ENCODE measurements around the gene PDZD2. TPM values are rescaled to one million over a fixed set of nuclear protein-coding genes. Genes with fewer than 3 reads are reported as not detected.
"Not testable (repeated sequence)": the region's sequence is repeated elsewhere in the genome, so short reads cannot be mapped to it uniquely, and the experiment has no call there.

PDZD2 gene
- total RNA-seq, 1 donor from 2014 or later, result 1.1 TPM

DNA sequence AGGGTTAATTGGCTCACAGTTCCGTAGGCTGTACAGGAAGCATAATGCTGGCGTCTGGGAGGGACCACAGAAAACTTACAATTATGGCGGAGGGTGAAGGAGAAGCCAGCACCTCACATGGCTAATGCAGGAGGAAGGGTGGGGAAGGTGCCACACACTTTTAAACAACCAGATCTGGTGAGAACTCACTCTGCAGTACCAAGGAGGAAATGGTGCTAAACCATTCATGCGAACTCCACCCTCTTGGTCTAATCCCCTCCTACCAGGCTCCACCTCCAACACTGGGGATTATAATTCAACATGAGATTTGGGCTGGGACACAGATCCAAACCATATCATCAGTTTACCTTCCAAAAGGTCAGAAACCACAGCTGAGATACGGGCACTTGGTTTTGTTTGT, 122.9 kb downstream of the PDZD2 start:
- peaks cover 4% of the 10 kb centered on the region for H3K9me3 Mint-ChIP-seq
- Histone ChIP-seq H3K27me3 (no peaks in the 10 kb centered on the region), H3K79me2 (ENCODE audit: low read depth) (no peaks in the 10 kb centered on the region), H2AFZ (replicated peaks) (no peak overlapping the region), H4K20me1 (ENCODE audit: low read depth) (no peaks in the 10 kb centered on the region), H3K4me3 (no peak overlapping the region), H3K4me1 (peaks cover 15% of the 10 kb centered on the region), H3K4me2 (no peak overlapping the region), H3K27ac (no peak overlapping the region), H3F3A (ENCODE audit: low read depth) (peaks cover 3% of the 10 kb centered on the region), H3K9ac (no peak overlapping the region), H3K36me3 (no peaks in the 10 kb centered on the region), H3K9me3 (ENCODE audit: low read depth) (no peaks in the 10 kb centered on the region)
- peaks cover 7% of the 10 kb centered on the region for H3K27me3 Mint-ChIP-seq (ENCODE audit: insufficient read depth, low read depth)
- no peaks in the 10 kb centered on the region for H3K4me1 Mint-ChIP-seq
- TF ChIP-seq, protein P1, sequence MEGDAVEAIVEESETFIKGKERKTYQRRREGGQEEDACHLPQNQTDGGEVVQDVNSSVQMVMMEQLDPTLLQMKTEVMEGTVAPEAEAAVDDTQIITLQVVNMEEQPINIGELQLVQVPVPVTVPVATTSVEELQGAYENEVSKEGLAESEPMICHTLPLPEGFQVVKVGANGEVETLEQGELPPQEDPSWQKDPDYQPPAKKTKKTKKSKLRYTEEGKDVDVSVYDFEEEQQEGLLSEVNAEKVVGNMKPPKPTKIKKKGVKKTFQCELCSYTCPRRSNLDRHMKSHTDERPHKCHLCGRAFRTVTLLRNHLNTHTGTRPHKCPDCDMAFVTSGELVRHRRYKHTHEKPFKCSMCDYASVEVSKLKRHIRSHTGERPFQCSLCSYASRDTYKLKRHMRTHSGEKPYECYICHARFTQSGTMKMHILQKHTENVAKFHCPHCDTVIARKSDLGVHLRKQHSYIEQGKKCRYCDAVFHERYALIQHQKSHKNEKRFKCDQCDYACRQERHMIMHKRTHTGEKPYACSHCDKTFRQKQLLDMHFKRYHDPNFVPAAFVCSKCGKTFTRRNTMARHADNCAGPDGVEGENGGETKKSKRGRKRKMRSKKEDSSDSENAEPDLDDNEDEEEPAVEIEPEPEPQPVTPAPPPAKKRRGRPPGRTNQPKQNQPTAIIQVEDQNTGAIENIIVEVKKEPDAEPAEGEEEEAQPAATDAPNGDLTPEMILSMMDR (IDR thresholded peaks at IDR 0.05), result no peak
- no peak overlapping the region for H3K27ac Mint-ChIP-seq
- no peaks in the 10 kb centered on the region for H3K36me3 Mint-ChIP-seq
- no peak for DNase-seq (ENCODE audit: low spot score)
- no peak overlapping the region for H3K4me3 Mint-ChIP-seq

DNA sequence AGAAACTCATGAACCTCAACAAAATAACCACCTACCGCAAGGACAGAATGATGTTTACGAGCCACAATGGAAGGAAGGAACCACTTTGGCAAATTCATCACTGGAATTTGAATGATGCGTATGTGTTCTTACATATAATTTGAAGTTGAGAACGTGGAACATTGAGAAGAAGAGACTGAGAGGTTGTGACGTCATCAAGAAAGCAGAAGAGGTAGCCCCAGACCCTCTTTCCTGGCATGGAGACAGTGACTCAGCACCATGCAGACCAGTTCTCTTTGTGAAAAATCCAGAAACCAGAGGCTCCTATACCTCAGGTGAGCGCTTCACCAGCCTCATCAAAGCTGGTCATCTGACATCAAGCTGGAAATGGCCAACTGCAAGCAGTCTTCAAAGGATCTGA, 124.5 kb downstream of the PDZD2 start:
- Mint-ChIP-seq H3K27me3 (ENCODE audit: insufficient read depth, low read depth) (peaks cover 7% of the 10 kb centered on the region), H3K4me1 (no peaks in the 10 kb centered on the region), H3K36me3 (no peaks in the 10 kb centered on the region), H3K4me3 (no peak overlapping the region), H3K9me3 (peaks cover 8% of the 10 kb centered on the region), H3K27ac (no peak overlapping the region)
- no peak overlapping the region for H2AFZ ChIP-seq (replicated peaks)
- H3K4me1 ChIP-seq, result peaks cover 6% of the 10 kb centered on the region
- H3K4me3 ChIP-seq, result no peak overlapping the region
- no peak overlapping the region for H3K27ac ChIP-seq
- H3K9me3 ChIP-seq (ENCODE audit: low read depth), result no peaks in the 10 kb centered on the region
- DNase-seq (ENCODE audit: low spot score), result no peak
- no peaks in the 10 kb centered on the region for H3K27me3 ChIP-seq
- H3K79me2 ChIP-seq (ENCODE audit: low read depth), result no peaks in the 10 kb centered on the region
- H3K9ac ChIP-seq, result no peak overlapping the region
- no peaks in the 10 kb centered on the region for H4K20me1 ChIP-seq (ENCODE audit: low read depth)
- TF ChIP-seq, protein P1 (IDR thresholded peaks at IDR 0.05), result no peak
- TF ChIP-seq EZH2phosphoT487 (IDR thresholded peaks at IDR 0.05) (no peak), EZH2 (IDR thresholded peaks at IDR 0.05) (no peak)
- H3K4me2 ChIP-seq, result no peak overlapping the region
- H3K36me3 ChIP-seq, result no peaks in the 10 kb centered on the region
- H3F3A ChIP-seq (ENCODE audit: low read depth), result no peaks in the 10 kb centered on the region

DNA sequence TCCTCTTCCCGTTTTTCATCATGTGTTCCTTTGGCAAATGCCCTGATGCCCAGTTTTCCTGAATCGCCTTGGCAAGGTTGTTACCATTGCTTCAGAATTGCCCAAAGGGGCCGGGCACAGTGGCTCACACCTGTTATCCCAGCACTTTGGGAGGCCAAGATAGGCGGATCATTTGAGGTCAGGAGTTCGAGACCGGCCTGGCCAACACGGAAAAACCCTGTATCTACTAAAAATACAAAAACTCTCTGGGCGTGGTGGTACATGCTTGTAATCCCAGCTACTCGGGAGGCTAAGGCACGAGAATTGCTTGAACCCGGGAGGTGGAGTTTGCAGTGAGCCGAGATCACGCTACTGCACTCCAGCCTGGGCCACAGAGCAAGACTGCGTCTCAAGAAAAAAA, 125.8 kb downstream of the PDZD2 start:
- H3K9me3 Mint-ChIP-seq; H2AFZ ChIP-seq (replicated peaks); H3K36me3 ChIP-seq; DNase-seq (ENCODE audit: low spot score); H3K36me3 Mint-ChIP-seq; H3K79me2 ChIP-seq (ENCODE audit: low read depth); H4K20me1 ChIP-seq (ENCODE audit: low read depth); H3K27me3 ChIP-seq; H3F3A ChIP-seq (ENCODE audit: low read depth); H3K27me3 Mint-ChIP-seq (ENCODE audit: insufficient read depth, low read depth); H3K27ac ChIP-seq; H3K4me1 Mint-ChIP-seq; H3K4me1 ChIP-seq; H3K9me3 ChIP-seq (ENCODE audit: low read depth); H3K9ac ChIP-seq; H3K4me2 ChIP-seq; H3K4me3 ChIP-seq; H3K4me3 Mint-ChIP-seq; H3K27ac Mint-ChIP-seq: not testable (repeated sequence)

DNA sequence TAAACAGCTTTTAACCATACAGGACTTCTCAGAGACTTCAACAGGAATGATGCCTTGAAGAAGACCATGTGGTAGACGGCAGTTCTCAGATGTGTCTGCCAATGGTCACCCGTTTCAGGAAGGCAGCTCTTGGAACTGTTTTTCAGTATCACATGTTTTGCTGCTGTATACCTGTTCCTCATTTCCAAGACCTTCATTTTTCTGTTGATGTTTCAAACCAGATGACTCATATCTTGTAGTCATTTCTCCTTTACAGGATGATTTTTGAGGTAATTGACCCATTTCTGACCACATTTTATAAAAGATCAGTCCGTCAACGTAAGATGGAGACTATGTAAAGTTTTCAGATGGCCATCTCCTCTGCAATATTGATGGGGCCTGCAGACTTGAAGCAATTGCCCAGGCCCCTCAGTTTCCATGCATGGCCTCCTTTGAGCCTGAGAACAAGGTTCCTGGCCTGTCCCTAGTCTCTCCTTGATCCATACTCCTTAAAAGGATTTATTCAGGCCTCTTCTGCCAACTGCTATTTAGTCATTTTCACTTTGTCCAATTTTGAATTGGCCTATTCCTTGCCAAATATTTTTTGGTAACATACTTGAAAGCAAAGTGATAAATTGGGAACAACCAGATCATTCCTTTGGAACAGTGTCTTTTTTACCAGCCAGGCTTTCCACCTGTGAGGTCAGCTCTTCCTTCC, 128.6 kb downstream of the PDZD2 start:
- Histone ChIP-seq H3K9ac (no peak overlapping the region), H3K4me1 (peaks cover 14% of the 10 kb centered on the region), H3K4me2 (no peak overlapping the region), H3K27ac (no peak overlapping the region), H3K4me3 (no peak overlapping the region), H4K20me1 (ENCODE audit: low read depth) (no peaks in the 10 kb centered on the region), H3K79me2 (ENCODE audit: low read depth) (no peaks in the 10 kb centered on the region), H3K27me3 (no peaks in the 10 kb centered on the region), H3K9me3 (ENCODE audit: low read depth) (no peaks in the 10 kb centered on the region), H3K36me3 (no peaks in the 10 kb centered on the region), H2AFZ (replicated peaks) (no peak overlapping the region), H3F3A (ENCODE audit: low read depth) (peaks cover 6% of the 10 kb centered on the region)
- Mint-ChIP-seq H3K27me3 (ENCODE audit: insufficient read depth, low read depth) (peaks cover 5% of the 10 kb centered on the region), H3K27ac (no peak overlapping the region), H3K9me3 (peaks cover 8% of the 10 kb centered on the region), H3K4me3 (no peak overlapping the region), H3K36me3 (no peaks in the 10 kb centered on the region), H3K4me1 (peaks cover 11% of the 10 kb centered on the region)
- TF ChIP-seq, protein P1 (IDR thresholded peaks at IDR 0.05), result no peak
- no peak for TF ChIP-seq EZH2 (IDR thresholded peaks at IDR 0.05)
- TF ChIP-seq EZH2phosphoT487 (IDR thresholded peaks at IDR 0.05), result no peak
- DNase-seq (ENCODE audit: low spot score), result no peak

All from neural progenitor cell (in vitro differentiated cells).